ENCODE measurements around the gene CRIM1. TPM values are rescaled to one million over a fixed set of nuclear protein-coding genes. Genes with fewer than 3 reads are reported as not detected.

CRIM1 gene
- total RNA-seq, 1 donor from 2014 or later: 0.58 TPM

GRCh38 chr2:36415381-36416022 is 59.9 kb downstream of the CRIM1 start:
- H3K4me1 Mint-ChIP-seq: no peaks in the 10 kb centered on the region
- ChIA-PET POLR2A (no interaction called here), CTCF (no interaction called here)
- no peaks in the 10 kb centered on the region for H3K9me3 Mint-ChIP-seq
- no peak for TF ChIP-seq CTCF (IDR thresholded peaks at IDR 0.05)
- no peak overlapping the region for H3K4me3 Mint-ChIP-seq
- no peak for DNase-seq
- H3K36me3 Mint-ChIP-seq (ENCODE audit: low read depth): no peaks in the 10 kb centered on the region
- no peak overlapping the region for H3K27ac Mint-ChIP-seq
- ATAC-seq (ENCODE audit: low read depth): no peak
- intact Hi-C loops (cut with micrococcal nuclease): no loop called here
- no peaks in the 10 kb centered on the region for H3K27me3 Mint-ChIP-seq

GRCh38 chr2:36416370-36417165 is 61.0 kb downstream of the CRIM1 start:
- H3K4me1 Mint-ChIP-seq: no peaks in the 10 kb centered on the region
- H3K36me3 Mint-ChIP-seq (ENCODE audit: low read depth): no peaks in the 10 kb centered on the region
- CTCF ChIA-PET: no interaction called here
- no peak for DNase-seq
- POLR2A ChIA-PET: no interaction called here
- ATAC-seq (ENCODE audit: low read depth): no peak
- H3K27ac Mint-ChIP-seq: no peak overlapping the region
- no peaks in the 10 kb centered on the region for H3K9me3 Mint-ChIP-seq
- no peak overlapping the region for H3K4me3 Mint-ChIP-seq
- no peak for TF ChIP-seq CTCF (IDR thresholded peaks at IDR 0.05)
- intact Hi-C loops (cut with micrococcal nuclease): no loop called here
- H3K27me3 Mint-ChIP-seq: no peaks in the 10 kb centered on the region

GRCh38 chr2:36420569-36421181 is 65.1 kb downstream of the CRIM1 start:
- Mint-ChIP-seq H3K36me3 (ENCODE audit: low read depth) (no peaks in the 10 kb centered on the region), H3K4me3 (no peak overlapping the region), H3K27ac (no peak overlapping the region), H3K27me3 (peaks cover 2% of the 10 kb centered on the region), H3K4me1 (no peaks in the 10 kb centered on the region), H3K9me3 (no peaks in the 10 kb centered on the region)
- ChIA-PET POLR2A (no interaction called here), CTCF (no interaction called here)
- no peak for TF ChIP-seq CTCF (IDR thresholded peaks at IDR 0.05)
- intact Hi-C loops (cut with micrococcal nuclease): no loop called here
- ATAC-seq (ENCODE audit: low read depth) (no peak), DNase-seq (no peak)

GRCh38 chr2:36421379-36421778 is 65.8 kb downstream of the CRIM1 start:
- H3K4me1 Mint-ChIP-seq: no peaks in the 10 kb centered on the region
- DNase-seq (no peak), ATAC-seq (ENCODE audit: low read depth) (no peak)
- no peaks in the 10 kb centered on the region for H3K36me3 Mint-ChIP-seq (ENCODE audit: low read depth)
- H3K4me3 Mint-ChIP-seq: no peak overlapping the region
- ChIA-PET CTCF (no interaction called here), POLR2A (no interaction called here)
- H3K9me3 Mint-ChIP-seq: no peaks in the 10 kb centered on the region
- H3K27ac Mint-ChIP-seq: no peak overlapping the region
- TF ChIP-seq CTCF (IDR thresholded peaks at IDR 0.05): no peak
- H3K27me3 Mint-ChIP-seq: peaks cover 2% of the 10 kb centered on the region
- intact Hi-C loops (cut with micrococcal nuclease): no loop called here

GRCh38 chr2:36423172-36423571 is 67.6 kb downstream of the CRIM1 start:
- no peak overlapping the region for H3K27ac Mint-ChIP-seq
- H3K27me3 Mint-ChIP-seq: peaks cover 2% of the 10 kb centered on the region
- no peak overlapping the region for H3K4me3 Mint-ChIP-seq
- intact Hi-C loops (cut with micrococcal nuclease): no loop called here
- DNase-seq (no peak), ATAC-seq (ENCODE audit: low read depth) (no peak)
- no peaks in the 10 kb centered on the region for H3K36me3 Mint-ChIP-seq (ENCODE audit: low read depth)
- ChIA-PET CTCF (no interaction called here), POLR2A (no interaction called here)
- H3K4me1 Mint-ChIP-seq: no peaks in the 10 kb centered on the region
- no peak for TF ChIP-seq CTCF (IDR thresholded peaks at IDR 0.05)
- H3K9me3 Mint-ChIP-seq: no peaks in the 10 kb centered on the region
